SU-DHL-6 (cell line): ENCODE measurements around the gene ADAMTS14.

Experiments used
- H2AFZ ChIP-seq: fragments of 200-600 bp; sonication (generic); 2 replicates; pipeline ENCODE4 v1.6.1; 2014; ENCODE audit warnings: low read depth, mild to moderate bottlenecking, moderate library complexity, mixed read lengths, antibody characterized with exemption, low read length; ENCODE audit not compliant: severe bottlenecking
- H3F3A ChIP-seq: fragments of 200-600 bp; shearing (Covaris generic); 2 replicates; pipeline ENCODE4 v1.6.0; 2016; ENCODE audit warnings: antibody characterized with exemption, mild to moderate bottlenecking; ENCODE audit not compliant: insufficient read depth
- H3K27ac ChIP-seq: fragments of 200-600 bp; sonication (generic); 2 replicates; pipeline ENCODE4 v1.5.1; 2016; ENCODE audit warnings: low read depth, mild to moderate bottlenecking, low read length, moderate library complexity, mixed read lengths
- H3K27me3 ChIP-seq: fragments of 200-600 bp; sonication (generic), shearing (Covaris generic); 2 replicates; pipeline ENCODE4 v1.6.0; 2014; ENCODE audit warnings: mild to moderate bottlenecking, low read length
- H3K36me3 ChIP-seq: fragments of 200-600 bp; sonication (generic); 2 replicates; pipeline ENCODE4 v1.6.1; 2014; ENCODE audit warnings: mild to moderate bottlenecking, low read length, mixed read lengths
- H3K4me2 ChIP-seq: fragments of 300-600, 200-600 bp; shearing (Covaris generic), sonication (generic); 2 replicates; pipeline ENCODE4 v1.6.0; 2014; ENCODE audit warnings: low read length, low read depth, mild to moderate bottlenecking; ENCODE audit not compliant: poor library complexity, severe bottlenecking
- H3K4me3 ChIP-seq: fragments of 200-600 bp; sonication (generic); 2 replicates; pipeline ENCODE4 v1.5.1; 2014; ENCODE audit warnings: antibody characterized with exemption, low read length, mild to moderate bottlenecking, mixed read lengths; ENCODE audit not compliant: insufficient read depth, poor library complexity, severe bottlenecking
- H3K79me2 ChIP-seq: fragments of 200-600 bp; sonication (generic); 2 replicates; pipeline ENCODE4 v1.6.1; 2014; ENCODE audit warnings: mild to moderate bottlenecking, low read length, moderate library complexity; ENCODE audit not compliant: insufficient read depth
- H3K9ac ChIP-seq: fragments of 200-600 bp; sonication (generic); 2 replicates; pipeline ENCODE4 v1.7.0; 2014; ENCODE audit warnings: mild to moderate bottlenecking, low read length
- H3K9me2 ChIP-seq: fragments of 200-600 bp; sonication (generic); replicated peaks from 2 replicates; pipeline ENCODE4 v1.6.1; 2014; ENCODE audit warnings: low read length; ENCODE audit not compliant: insufficient read depth
- H3K9me3 ChIP-seq: fragments of 200-600 bp; sonication (generic); 2 replicates; pipeline ENCODE4 v1.6.1; 2014; ENCODE audit warnings: low read length, mixed read lengths; ENCODE audit not compliant: insufficient read depth
- H4K20me1 ChIP-seq: fragments of 200-600 bp; sonication (generic); 2 replicates; pipeline ENCODE4 v1.6.1; 2014; ENCODE audit warnings: low read depth, mild to moderate bottlenecking, antibody characterized with exemption, low read length, moderate library complexity, mixed read lengths
- CTCF ChIP-seq: fragments of 200-600 bp; sonication (generic); IDR thresholded peaks from one replicate; pipeline ENCODE4 v1.5.1; 2017; ENCODE audit warnings: antibody characterized with exemption, mild to moderate bottlenecking, low read length, moderate library complexity; ENCODE audit not compliant: insufficient read depth, poor library complexity, severe bottlenecking
- EZH2phosphoT487 ChIP-seq: fragments of 200-600 bp; sonication (generic), shearing (Covaris generic); conservative IDR thresholded peaks from 2 replicates; pipeline ENCODE4 v1.6.1; 2018; ENCODE audit warnings: mild to moderate bottlenecking, antibody characterized with exemption, low read length, moderate library complexity, mixed read lengths

Gene ADAMTS14

GRCh38 chr10:70657041-70657440 is 15.3 kb upstream of the ADAMTS14 start:
- Histone ChIP-seq H4K20me1 (no peaks in the 10 kb centered on the region), H3K9me2 (no peaks in the 10 kb centered on the region), H3K9ac (no peak overlapping the region), H2AFZ (no peak overlapping the region), H3K36me3 (no peaks in the 10 kb centered on the region), H3K4me2 (no peak overlapping the region), H3K9me3 (peaks cover 12% of the 10 kb centered on the region), H3K27ac (no peak overlapping the region), H3K79me2 (no peaks in the 10 kb centered on the region), H3K27me3 (no peaks in the 10 kb centered on the region), H3F3A (no peaks in the 10 kb centered on the region), H3K4me3 (no peak overlapping the region)
- no peak for TF ChIP-seq CTCF
- TF ChIP-seq EZH2phosphoT487 = no peak

- H3K4me2 ChIP-seq = no peak overlapping the region
- H3K27ac ChIP-seq = no peak overlapping the region
- H3K9me3 ChIP-seq = peaks cover 5% of the 10 kb centered on the region; the same call in 1 of the 2 replicates
- H4K20me1 ChIP-seq = no peaks in the 10 kb centered on the region
- no peaks in the 10 kb centered on the region for H3K36me3 ChIP-seq
- no peak overlapping the region for H3K9ac ChIP-seq
- no peaks in the 10 kb centered on the region for H3K9me2 ChIP-seq
- H3F3A ChIP-seq = no peaks in the 10 kb centered on the region
- no peak overlapping the region for H3K4me3 ChIP-seq
- H3K79me2 ChIP-seq = no peaks in the 10 kb centered on the region
- H2AFZ ChIP-seq = no peak overlapping the region
- no peak for TF ChIP-seq EZH2phosphoT487
- H3K27me3 ChIP-seq = no peaks in the 10 kb centered on the region
Observed at GRCh38 chr10:70658582-70659136, 13.6 kb upstream of the ADAMTS14 start.

- Histone ChIP-seq H3K36me3 (no peaks in the 10 kb centered on the region), H2AFZ (no peak overlapping the region), H3K4me2 (no peak overlapping the region)
Observed at GRCh38 chr10:70659306-70659705, 13.0 kb upstream of the ADAMTS14 start.

More at GRCh38 chr10:70659306-70659705, 13.0 kb upstream of the ADAMTS14 start:
- no peak for TF ChIP-seq EZH2phosphoT487
- TF ChIP-seq CTCF = no peak
- H4K20me1 ChIP-seq = no peaks in the 10 kb centered on the region
- H3K4me3 ChIP-seq = no peak overlapping the region
- no peaks in the 10 kb centered on the region for H3K79me2 ChIP-seq
- no peaks in the 10 kb centered on the region for H3F3A ChIP-seq
- H3K27ac ChIP-seq = no peak overlapping the region
- H3K27me3 ChIP-seq = no peaks in the 10 kb centered on the region
- H3K9ac ChIP-seq = no peak overlapping the region
- peaks cover 5% of the 10 kb centered on the region; the same call in 1 of the 2 replicates for H3K9me3 ChIP-seq
- no peaks in the 10 kb centered on the region for H3K9me2 ChIP-seq
